HG02763 (cell line): ENCODE data around the gene ZNF429.
"Not testable (repeated sequence)": the region's sequence is repeated elsewhere in the genome, so short reads cannot be mapped to it uniquely, and the experiment has no call there.

ENCODE experiments used
- ATAC-seq: cut with Tn5 transposase; IDR thresholded peaks from one replicate; pipeline ENCODE4 v1.9.1; 2021; ENCODE audit warnings: mild to moderate bottlenecking, moderate library complexity; ENCODE audit not compliant: unreplicated experiment

ZNF429 gene

DNA sequence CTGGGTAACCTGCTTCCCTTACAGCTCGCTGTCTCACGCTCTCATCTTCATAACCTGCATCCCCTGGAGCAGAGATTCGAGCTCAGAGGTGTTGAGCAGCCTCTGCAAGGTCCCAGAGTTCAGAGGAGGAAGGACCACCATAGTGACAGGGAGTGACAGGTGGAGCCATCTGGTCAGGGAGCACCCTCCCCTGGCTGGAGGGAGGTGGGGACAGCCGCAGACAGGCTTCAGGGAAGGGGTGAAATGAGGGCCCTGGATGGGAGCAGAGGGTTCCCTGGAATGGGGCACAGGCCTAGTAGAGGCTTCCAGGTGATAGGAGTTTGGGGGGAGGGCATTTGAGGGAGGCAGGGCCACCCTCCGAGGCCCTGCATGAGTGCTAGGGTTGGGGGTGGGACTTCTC, 82.1 kb downstream of the ZNF429 start:
- no peak for ATAC-seq

DNA sequence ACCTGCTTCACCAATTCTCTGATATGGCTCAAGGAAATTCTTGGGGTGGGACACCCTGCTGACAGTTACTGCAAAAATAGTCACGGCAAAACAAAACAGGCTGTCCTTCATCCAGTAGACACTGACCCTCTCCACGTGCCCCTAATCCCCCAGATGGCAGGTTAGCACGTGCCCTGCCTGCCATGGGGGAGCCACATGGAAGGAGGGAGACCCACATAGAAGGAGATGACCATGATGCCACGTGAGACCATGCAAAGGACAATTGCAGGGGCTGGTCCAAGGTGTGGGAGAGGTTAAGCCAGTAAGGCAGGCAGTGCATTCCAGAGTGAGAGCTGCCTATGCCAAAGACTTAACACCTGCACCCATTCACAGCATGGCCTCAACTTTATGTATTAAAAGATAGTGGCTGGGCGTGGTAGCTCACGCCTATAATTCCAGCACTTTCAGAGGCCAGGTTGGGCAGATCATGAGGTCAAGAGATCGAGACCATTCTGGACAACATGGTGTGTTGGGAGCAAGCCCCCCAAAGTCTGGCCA, 82.7 kb downstream of the ZNF429 start:
- no peak for ATAC-seq

DNA sequence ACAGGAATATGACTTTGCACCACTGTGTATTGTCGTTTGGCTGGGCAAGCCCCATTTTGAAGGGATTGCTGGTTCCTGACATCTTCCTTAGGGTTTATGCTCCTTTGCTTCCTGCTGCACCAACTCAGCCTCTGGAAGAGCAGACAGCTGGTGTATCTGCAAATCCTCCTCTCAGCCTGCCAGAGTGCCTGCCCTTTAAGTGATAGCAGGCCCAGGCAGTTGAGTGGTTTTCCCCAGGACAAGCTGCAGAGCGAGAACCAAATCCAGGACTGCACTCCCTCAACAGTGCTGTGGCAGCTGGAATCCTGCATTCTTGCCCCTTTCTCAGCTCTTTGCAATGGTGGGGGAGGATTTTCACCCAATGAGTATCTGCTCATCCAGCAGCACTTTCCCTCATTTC, 85.5 kb downstream of the ZNF429 start:
- ATAC-seq: no peak

DNA sequence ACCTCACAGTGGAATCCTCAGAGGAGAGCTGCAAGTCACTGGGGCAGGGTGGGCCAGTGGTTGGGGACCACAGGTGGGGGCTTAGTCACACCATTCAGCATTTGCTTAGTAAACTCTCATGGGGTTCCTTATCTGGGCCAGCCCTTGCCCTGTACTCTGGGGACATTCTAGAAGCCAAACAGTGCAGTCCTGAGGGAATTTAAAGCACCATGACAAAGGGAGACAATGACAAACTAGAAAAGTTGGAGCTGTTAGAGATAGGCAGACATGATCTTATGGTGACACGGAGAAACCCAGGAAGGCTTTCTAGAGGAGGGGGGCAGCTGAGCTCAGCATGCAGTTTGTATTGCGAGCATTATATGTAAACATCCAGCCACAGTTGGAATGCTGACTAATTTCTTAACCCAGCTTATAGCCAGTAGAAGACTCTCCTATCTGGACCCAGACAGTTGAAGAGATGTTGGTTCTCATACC, 87.6 kb downstream of the ZNF429 start:
- no peak for ATAC-seq

DNA sequence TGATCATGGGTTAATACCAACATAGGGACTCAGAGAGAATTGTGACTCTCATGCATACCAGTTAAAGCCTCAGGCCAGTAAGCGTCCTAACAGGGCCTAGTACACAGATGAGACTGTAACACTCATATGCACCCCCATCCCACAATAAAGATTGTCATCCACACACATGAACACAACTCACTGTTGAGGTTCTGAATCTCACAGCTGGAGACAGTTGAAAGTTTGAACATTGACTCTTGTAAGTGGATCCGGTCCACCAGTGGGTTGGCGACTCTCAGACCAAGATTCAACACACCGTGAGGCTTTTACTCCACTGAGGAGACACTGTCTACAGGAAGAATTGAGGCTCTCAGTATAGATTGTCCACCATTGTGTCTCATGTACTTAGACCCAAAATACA, 88.1 kb downstream of the ZNF429 start:
- ATAC-seq: no peak

DNA sequence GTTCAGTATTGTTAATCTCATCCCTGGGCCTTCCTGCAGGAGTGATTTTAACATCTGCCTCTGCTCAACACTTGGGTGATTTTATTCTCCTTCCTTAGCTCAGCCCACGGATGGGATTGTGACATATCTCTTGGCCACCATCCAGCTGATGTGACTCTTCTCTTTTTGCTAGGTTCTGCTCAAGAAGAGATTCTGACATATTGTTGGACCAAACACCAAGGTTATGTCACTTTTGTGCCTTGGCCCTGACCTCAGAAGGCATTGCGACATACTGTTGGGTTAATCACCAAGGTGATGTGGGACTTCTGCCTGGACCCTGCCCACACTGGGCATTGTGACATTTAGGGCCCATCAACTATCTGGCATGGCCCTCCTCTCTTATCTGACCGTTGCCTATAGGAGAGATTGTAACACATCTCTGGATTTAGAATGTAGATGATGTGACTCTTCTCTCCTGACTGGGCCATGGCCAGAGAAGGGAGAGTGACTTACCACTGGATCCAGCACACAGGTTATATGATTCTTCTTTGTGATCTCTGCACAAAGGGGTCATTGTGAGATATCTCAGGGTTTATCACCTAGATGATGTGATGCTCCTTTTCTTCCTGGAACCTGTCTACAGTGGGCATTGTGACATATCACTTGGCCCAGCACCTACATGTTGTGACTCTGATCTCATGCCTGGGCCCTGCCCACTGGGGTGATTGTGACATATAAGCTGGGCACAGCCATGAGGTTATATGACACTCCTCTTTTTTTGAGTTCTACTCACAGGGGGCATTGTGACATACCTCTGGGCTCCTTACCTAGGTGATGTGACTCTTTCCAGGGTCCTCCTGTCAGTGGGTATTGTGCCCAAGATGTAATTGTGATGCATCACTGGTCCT, 88.8 kb downstream of the ZNF429 start:
- no peak for ATAC-seq

DNA sequence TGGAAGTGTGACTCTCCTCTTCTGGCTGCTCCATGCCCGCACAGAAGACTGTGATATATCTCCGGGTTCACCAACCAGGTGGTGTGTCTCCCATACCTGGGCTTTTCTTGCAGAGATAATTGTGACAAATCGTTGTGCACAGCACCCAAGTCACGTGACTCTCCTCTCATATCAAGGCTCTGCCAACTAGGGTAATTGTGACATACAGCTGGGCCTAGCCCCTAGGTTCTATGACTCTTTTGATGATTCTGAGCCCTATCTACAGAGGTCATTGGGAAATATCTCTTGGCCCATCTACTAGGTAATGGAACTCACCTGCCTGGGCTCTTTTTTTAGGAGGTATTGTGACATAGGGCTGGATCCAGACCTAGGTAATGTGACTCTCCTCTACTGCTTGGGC, 89.8 kb downstream of the ZNF429 start:
- no peak for ATAC-seq

DNA sequence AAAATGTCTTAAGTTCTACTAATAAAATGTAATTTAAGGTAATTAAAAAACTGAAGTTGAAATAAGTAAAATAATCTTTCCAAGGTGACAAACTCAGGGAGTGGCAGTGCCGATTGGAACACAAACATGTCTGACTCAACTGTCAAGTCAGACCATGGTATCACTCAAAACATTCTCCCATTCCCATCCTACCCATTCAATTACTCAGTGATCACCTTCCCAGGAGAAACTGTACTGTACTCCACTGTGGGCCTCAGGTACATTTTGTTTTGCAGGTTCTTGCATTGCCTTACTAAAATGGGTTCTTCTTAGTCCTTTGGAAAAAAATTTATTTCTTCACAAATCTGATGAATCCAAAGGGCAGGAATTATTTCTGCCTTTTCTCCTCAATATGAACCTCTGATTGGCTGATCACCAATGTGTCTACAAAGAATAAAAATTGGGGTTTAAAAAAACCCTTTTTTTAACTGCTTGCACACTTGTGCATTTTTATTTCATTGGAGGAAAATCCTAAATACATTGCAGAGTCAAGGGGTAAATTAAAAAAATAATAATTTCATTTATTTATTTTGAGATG, 96.8 kb downstream of the ZNF429 start:
- no peak for ATAC-seq

DNA sequence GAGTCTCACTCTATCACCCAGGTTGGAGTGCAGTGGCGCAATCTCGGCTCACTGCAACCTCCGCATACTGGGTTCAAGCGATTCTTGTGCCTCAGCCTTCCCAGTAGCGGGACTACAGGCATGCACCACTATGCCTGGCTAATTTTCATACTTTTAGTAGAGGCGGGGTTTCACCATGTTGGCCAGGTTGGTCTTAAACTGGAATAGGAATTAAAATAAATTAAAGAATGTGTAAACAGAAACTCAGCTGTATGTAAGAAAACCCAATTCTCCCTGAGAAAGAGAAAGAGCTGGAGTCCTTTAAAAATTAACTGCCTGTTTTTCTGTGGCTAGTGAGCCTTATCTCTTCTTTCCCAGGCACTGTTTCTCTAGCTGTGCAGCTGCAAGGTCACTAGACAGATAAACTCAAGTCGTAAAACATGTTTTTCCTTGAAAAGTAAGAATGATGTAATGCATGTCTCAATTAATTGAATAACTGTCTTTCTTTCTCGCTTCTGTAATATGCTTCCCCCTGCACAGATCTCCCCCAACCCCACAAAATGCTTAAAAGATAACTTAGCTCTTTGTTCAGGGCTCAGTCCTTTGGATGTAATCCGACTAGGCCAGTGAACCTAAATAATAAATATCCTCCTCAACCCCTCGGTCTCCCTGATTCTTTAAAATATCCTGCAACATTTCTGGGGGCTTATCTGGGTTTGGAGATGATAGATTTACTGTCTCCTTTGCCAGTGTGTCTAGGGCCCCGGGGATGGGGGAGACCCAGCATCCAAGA, 97.4 kb downstream of the ZNF429 start:
- ATAC-seq: not testable (repeated sequence)

DNA sequence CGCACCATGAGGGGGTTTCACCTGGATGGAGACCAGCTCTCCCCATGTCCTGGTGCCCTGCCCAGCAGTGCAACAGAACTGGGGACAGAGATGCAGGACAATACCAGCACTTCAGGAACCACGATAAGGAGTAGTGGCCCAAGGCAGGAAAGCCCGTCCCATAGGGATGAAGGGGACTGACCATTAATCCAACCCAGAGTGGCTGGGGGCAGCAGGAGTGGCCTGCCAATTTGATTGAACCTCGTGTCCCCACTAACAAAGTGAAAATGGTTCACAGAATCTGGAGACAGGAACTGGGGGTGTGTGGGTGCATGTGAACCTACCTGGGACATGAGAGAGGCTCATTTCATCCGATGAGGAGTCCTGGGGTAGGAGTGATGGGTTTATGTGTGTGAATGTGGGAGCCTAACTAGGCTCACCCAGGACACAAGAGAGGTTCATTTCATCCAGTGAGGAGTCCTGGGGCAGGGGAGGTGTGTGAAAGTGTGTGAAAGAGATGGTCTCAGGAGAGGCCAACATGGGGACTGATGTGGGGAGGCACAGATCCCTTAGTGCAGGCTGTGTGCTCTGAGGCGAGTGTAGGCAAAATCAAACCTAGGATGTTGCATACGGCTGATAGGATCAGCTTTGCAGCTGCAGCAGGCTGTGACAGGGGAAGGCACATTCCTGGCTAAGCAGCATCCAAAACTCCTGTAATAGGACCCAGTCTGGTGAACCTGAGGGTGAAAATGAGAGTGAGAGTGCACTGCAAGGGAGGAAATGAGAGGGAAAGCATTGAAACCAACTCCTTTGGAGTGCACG, 98.2 kb downstream of the ZNF429 start:
- no peak for ATAC-seq

DNA sequence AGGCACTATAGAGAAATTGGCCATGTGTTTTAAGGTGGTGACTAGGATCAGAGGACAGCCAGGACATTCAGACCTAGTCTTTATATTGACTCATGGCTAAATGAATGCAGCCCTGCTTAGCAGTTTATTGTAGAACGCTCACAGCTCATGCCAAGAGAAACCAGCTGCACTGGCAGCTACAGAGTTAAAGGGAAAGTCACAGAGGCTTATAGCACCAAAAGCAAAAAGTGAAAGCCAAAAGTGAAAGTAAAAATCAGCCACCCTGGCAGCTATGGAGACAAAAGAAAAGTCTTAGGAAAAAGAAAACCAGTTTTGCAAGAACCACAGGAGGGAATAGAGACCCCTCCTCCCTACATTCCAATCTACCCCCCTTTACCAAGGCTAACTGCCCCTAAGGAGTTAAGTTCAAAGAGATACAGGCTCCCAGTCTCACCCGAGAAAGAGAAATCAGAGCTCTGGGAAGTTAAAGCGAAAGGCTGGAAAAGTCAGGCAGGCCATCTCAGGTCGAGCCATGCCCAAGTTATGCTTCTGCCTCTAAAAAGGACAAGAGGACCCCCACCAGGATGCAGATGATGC, 99.0 kb downstream of the ZNF429 start:
- no peak for ATAC-seq
